GM19193 (cell line): ENCODE results near the gene PCDHGA3.
"Not testable (repeated sequence)": the region's sequence is repeated elsewhere in the genome, so short reads cannot be mapped to it uniquely, and the experiment has no call there.

Experiments used
- POLR2A ChIP-seq: IDR thresholded peaks from 4 replicates; pipeline ENCODE4 v1.6.1; 2011; ENCODE audit not compliant: insufficient read depth, insufficient read length; ENCODE audit errors: extremely low read depth

PCDHGA3 gene

GRCh38 chr5:141369994-141370848, 26.6 kb downstream of the PCDHGA3 start, which contains the start of gene PCDHGB3:
Gene PCDHGB3, plus strand, starts transcription at chr5:141370242. Its CDS starts 153 bp downstream, at chr5:141370395.
- TF ChIP-seq POLR2A, result no peak

GRCh38 chr5:141371572-141372475, 28.2 kb downstream of the PCDHGA3 start:
- no peak for TF ChIP-seq POLR2A

- no peak for TF ChIP-seq POLR2A
Observed at GRCh38 chr5:141373673-141374317, 30.2 kb downstream of the PCDHGA3 start, which contains the start of gene PCDHGA6. Gene PCDHGA6, plus strand, starts transcription at chr5:141373891. Its CDS starts 193 bp downstream, at chr5:141374084.

GRCh38 chr5:141374627-141375026, 31.0 kb downstream of the PCDHGA3 start:
- no peak for TF ChIP-seq POLR2A

- no peak for TF ChIP-seq POLR2A
Observed at GRCh38 chr5:141382469-141383294, 39.1 kb downstream of the PCDHGA3 start, which contains the start of gene PCDHGA7. Gene PCDHGA7, plus strand, starts transcription at chr5:141382742. Its CDS starts 158 bp downstream, at chr5:141382900.

- no peak for TF ChIP-seq POLR2A
Observed at GRCh38 chr5:141383345-141383744, 39.7 kb downstream of the PCDHGA3 start.

- no peak for TF ChIP-seq POLR2A
Observed at GRCh38 chr5:141384471-141385267, 41.0 kb downstream of the PCDHGA3 start.

GRCh38 chr5:141387557-141388311, 44.1 kb downstream of the PCDHGA3 start, which contains the start of gene PCDHGB4:
Gene PCDHGB4, plus strand, starts transcription at chr5:141387698. Its CDS starts 187 bp downstream, at chr5:141387885.
- TF ChIP-seq POLR2A, result not testable (repeated sequence)

GRCh38 chr5:141388661-141389060, 45.0 kb downstream of the PCDHGA3 start:
- no peak for TF ChIP-seq POLR2A

GRCh38 chr5:141389153-141390042, 45.8 kb downstream of the PCDHGA3 start:
- no peak for TF ChIP-seq POLR2A
